Measurements from ENCODE around the gene SLC25A21. TPM values are rescaled to one million over a fixed set of nuclear protein-coding genes. Genes with fewer than 3 reads are reported as not detected.

The SLC25A21 gene
- total RNA-seq, 2 donors from 2014 or later, result not detected

DNA sequence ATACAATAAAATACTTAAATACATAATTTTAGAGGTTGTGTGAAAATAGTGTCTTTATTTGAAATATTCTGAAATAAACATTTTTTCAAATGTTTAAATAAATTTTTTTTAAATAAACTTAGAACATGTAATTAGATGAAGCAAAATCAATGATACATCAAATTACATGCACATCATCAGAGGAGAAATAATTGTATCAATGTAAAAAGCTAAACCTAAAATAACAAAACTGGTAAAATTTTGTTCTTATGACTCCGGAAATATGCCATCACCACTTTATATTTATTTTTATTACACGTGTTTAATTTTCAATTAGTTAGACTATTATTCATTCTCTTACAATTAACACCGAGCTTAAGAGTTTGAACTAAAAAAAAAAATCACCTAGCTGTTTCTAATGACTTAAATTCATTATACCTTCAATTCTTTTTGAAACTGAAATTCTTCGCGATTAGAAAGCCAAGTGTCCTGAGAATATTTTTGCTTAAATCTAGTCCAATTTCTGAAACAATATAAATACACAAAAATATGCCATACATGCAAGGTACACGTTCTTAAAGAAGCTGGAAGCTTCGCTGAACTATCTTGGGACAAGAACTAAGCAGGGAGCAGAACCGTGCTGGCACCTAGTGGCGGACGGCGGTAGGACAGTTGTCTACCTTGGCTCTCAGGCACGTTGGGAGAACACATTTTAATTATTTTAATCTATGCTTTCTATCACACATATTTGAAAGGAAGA lies 230.5 kb downstream of the SLC25A21 start:
- Mint-ChIP-seq H3K9me3 (no peaks in the 10 kb centered on the region), H3K36me3 (ENCODE audit: insufficient read depth in 2 of 2) (no peaks in the 10 kb centered on the region), H3K4me1 (ENCODE audit: low read depth) (no peaks in the 10 kb centered on the region), H3K27me3 (ENCODE audit: low read depth) (no peaks in the 10 kb centered on the region), H3K4me3 (no peak overlapping the region), H3K27ac (no peak overlapping the region)
- ATAC-seq (replicated peaks in 1 of 2), result peak in 1 of 2 donors; percentile 53
- DNase-seq, result peak; percentile 48 to 62

DNA sequence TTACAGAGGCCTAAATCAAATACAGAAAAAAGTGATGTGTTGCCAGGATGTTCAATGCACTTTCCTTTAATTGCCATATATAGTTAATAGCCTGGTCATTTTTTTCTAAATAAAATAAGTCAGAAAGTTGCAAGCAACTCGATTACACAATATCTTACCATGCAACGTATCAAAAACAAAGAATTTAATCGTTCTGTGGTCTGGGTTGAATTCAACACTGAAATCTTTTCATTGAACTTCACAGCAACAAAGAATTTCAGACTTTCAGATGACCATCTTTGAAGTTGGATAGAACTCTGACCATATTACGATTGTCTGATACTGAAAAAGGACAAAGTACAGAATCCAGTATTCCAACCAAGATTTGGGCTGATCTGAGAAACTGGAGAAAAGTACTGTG lies 231.9 kb downstream of the SLC25A21 start:
- Mint-ChIP-seq H3K27ac (no peak overlapping the region), H3K36me3 (ENCODE audit: insufficient read depth in 2 of 2) (no peaks in the 10 kb centered on the region), H3K9me3 (no peaks in the 10 kb centered on the region), H3K27me3 (ENCODE audit: low read depth) (no peaks in the 10 kb centered on the region), H3K4me1 (ENCODE audit: low read depth) (no peaks in the 10 kb centered on the region), H3K4me3 (no peak overlapping the region)
- ATAC-seq (replicated peaks in 1 of 2) (no peak), DNase-seq (no peak)

DNA sequence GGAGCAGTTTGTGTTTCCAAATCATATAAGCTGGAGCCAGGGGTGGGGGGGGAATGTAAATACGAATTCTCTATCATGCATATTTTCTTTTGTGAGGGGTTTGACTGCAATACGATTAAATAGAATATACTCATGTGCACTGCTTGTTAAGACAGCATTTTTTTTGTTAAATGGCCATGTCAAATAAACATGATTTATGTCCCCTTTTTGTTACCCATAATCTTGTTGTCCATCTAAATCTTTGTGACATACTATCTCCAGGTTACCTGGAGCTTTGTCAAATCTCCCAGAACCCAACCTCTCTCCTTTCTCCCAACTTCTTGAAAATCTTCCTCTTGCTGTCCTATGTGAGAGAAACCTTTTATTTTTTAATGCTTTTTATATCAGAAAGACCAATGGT lies 233.1 kb downstream of the SLC25A21 start:
- H3K27ac Mint-ChIP-seq, result no peak overlapping the region
- H3K4me1 Mint-ChIP-seq (ENCODE audit: low read depth), result no peaks in the 10 kb centered on the region
- no peaks in the 10 kb centered on the region for H3K36me3 Mint-ChIP-seq (ENCODE audit: insufficient read depth in 2 of 2)
- no peak for ATAC-seq (replicated peaks in 1 of 2)
- H3K4me3 Mint-ChIP-seq, result no peak overlapping the region
- no peaks in the 10 kb centered on the region for H3K27me3 Mint-ChIP-seq (ENCODE audit: low read depth)
- H3K9me3 Mint-ChIP-seq, result no peaks in the 10 kb centered on the region
- DNase-seq, result no peak

DNA sequence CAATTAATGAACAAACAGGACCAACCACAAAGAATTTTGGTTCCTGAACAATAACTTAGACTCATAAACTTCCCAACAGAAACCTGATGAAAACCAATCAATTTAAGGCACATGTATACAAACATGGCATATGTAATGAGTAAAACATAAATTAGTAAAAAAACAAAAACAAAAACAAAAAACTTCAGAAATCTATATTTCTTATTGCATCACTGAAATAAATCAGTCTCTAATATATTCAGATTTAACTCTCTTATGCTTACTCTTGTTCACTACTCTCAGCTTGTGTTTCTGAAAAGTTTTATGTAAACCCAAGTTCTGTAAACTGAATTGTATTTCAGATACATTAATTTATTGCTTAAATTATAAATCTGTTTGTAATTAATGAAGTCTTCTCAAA lies 233.7 kb downstream of the SLC25A21 start:
- DNase-seq (no peak), ATAC-seq (replicated peaks in 1 of 2) (no peak)
- H3K27me3 Mint-ChIP-seq (ENCODE audit: low read depth), result no peaks in the 10 kb centered on the region
- no peak overlapping the region for H3K27ac Mint-ChIP-seq
- no peaks in the 10 kb centered on the region for H3K36me3 Mint-ChIP-seq (ENCODE audit: insufficient read depth in 2 of 2)
- H3K4me3 Mint-ChIP-seq, result no peak overlapping the region
- H3K9me3 Mint-ChIP-seq, result no peaks in the 10 kb centered on the region
- H3K4me1 Mint-ChIP-seq (ENCODE audit: low read depth), result no peaks in the 10 kb centered on the region

DNA sequence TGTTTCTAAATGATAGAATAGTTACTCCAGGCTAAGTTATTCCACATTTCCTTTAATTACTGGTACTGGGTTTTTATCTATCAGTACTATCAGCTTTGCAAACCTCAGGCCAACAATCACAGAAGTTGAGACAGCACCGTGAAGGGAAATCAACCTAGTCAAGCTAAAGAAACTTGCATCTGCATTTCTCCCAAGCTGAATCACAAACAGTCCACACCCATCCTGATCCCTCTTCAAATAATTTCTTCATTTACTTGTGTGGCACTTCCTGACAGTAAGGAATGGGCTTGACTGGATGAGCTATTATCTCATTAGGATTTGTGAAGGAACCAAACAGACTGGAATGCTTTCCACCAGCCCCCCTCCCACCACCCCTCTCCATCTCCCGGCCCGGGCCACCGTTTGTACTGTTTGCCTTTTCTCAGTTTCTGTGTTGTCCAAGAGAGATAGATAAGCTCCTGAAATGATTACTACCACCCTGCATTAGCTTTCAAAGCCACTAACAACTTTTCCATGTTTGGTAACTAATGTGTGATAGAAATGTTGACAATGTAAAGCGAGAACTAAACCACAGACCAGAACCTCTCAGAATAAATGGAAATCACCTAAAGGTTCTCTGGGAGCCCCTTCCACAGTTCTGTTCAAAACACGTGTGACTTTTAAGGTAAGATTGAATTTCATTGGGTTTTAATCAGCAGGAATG lies 236.3 kb downstream of the SLC25A21 start:
- ATAC-seq (replicated peaks in 1 of 2), result no peak
- no peak for DNase-seq
- H3K36me3 Mint-ChIP-seq (ENCODE audit: insufficient read depth in 2 of 2), result no peaks in the 10 kb centered on the region
- peaks cover 3 to 4% of the 10 kb centered on the region in 2 donors for H3K9me3 Mint-ChIP-seq
- no peaks in the 10 kb centered on the region for H3K27me3 Mint-ChIP-seq (ENCODE audit: low read depth)
- no peaks in the 10 kb centered on the region for H3K4me1 Mint-ChIP-seq (ENCODE audit: low read depth)
- no peak overlapping the region for H3K27ac Mint-ChIP-seq
- H3K4me3 Mint-ChIP-seq, result no peak overlapping the region

DNA sequence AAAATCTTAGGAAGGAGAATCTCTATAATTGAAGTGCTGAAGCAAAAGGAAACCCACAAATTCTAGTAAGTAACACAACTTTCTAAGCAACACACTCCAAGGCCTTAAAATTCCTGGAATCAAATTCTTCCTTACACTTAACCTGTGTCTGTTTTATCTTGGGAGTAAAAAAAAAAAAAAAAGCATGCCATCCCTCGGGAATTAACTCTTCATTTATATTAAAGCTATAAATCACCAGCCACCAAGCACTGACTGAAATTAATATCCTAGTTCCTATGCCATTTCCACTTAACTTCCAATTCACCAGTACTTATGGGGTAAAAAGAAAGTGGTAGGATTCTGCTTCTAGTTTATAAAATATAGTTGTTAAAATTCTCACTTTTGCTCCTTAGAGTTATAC lies 238.1 kb downstream of the SLC25A21 start:
- no peak for ATAC-seq (replicated peaks in 1 of 2)
- no peaks in the 10 kb centered on the region for H3K27me3 Mint-ChIP-seq (ENCODE audit: low read depth)
- H3K4me3 Mint-ChIP-seq, result no peak overlapping the region

DNA sequence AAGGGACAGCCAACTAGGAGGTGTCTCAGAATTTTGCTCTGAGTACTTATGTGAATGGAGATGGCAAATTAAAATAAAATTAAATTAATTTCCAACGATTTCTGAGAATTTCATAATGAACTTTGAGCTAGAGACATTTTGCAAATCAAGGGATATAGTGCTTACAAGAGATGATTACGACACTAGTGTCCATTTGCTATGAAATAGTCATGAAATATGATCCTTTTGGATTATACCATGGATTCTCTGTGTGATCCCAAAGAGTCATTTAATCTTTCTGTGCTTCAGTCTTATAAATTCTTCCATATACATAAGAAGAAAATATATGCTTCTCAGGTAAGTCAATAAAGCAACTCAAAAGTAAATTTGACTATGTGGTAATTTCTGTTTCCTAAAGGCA lies 240.6 kb downstream of the SLC25A21 start:
- Mint-ChIP-seq H3K27me3 (ENCODE audit: low read depth) (no peaks in the 10 kb centered on the region), H3K4me3 (no peak overlapping the region), H3K9me3 (peaks cover 4 to 6% of the 10 kb centered on the region in 2 donors), H3K27ac (no peak overlapping the region), H3K4me1 (ENCODE audit: low read depth) (no peaks in the 10 kb centered on the region), H3K36me3 (ENCODE audit: insufficient read depth in 2 of 2) (no peaks in the 10 kb centered on the region)
- no peak for DNase-seq
- no peak for ATAC-seq (replicated peaks in 1 of 2)

More for the DNA sequence above, 238.1 kb downstream of the SLC25A21 start:
- no peak overlapping the region for H3K27ac Mint-ChIP-seq
- DNase-seq, result no peak
- H3K4me1 Mint-ChIP-seq (ENCODE audit: low read depth), result no peaks in the 10 kb centered on the region
- peaks cover 4 to 6% of the 10 kb centered on the region in 2 donors for H3K9me3 Mint-ChIP-seq
- H3K36me3 Mint-ChIP-seq (ENCODE audit: insufficient read depth in 2 of 2), result no peaks in the 10 kb centered on the region

DNA sequence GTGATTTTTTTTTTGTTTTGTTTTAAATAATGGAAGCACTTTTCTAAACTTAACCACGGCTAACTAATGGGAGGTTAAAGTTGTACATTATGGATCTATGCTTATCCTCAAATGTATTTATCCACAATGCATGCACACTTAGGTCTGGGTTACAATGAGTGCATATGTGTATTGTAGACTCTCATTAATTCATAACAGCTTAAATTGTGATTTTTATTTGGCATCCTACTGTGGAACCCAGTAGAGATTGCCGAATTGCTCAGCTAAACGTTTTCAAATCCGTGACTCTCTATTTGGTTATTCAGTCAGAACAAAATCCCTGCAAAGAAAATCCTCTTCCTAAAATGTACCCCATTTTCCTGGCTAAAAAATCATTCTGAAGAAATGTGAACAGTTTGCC lies 244.0 kb downstream of the SLC25A21 start:
- no peak overlapping the region for H3K27ac Mint-ChIP-seq
- ATAC-seq (replicated peaks in 1 of 2) (no peak), DNase-seq (no peak)
- H3K27me3 Mint-ChIP-seq (ENCODE audit: low read depth), result no peaks in the 10 kb centered on the region
- H3K9me3 Mint-ChIP-seq, result peaks cover 4 to 6% of the 10 kb centered on the region in 2 donors
- no peak overlapping the region for H3K4me3 Mint-ChIP-seq
- no peaks in the 10 kb centered on the region for H3K4me1 Mint-ChIP-seq (ENCODE audit: low read depth)
- no peaks in the 10 kb centered on the region for H3K36me3 Mint-ChIP-seq (ENCODE audit: insufficient read depth in 2 of 2)

DNA sequence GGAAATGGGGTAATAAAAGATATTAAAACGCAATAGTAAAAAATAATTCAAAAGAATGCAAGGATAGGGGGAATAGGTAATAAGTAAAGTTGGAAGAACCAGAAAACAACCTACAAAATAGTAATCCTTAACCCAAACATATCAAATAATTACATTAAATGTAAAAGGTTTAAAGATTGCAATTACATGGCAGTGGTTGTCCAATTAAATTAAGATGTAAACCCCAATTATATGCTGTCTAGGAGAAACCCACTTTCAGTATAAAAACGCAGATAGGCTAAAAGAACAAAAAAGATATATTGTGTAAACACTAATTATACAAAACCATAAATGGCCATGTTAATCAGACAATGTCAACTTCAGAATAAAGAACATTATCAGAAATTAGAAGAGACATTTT lies 247.3 kb downstream of the SLC25A21 start:
- DNase-seq, result no peak
- Mint-ChIP-seq H3K36me3 (ENCODE audit: insufficient read depth in 2 of 2) (no peaks in the 10 kb centered on the region), H3K4me1 (ENCODE audit: low read depth) (no peaks in the 10 kb centered on the region), H3K4me3 (no peak overlapping the region), H3K9me3 (peaks cover 0 to 1% of the 10 kb centered on the region in 2 donors), H3K27me3 (ENCODE audit: low read depth) (no peaks in the 10 kb centered on the region), H3K27ac (no peak overlapping the region)
- no peak for ATAC-seq (replicated peaks in 1 of 2)

DNA sequence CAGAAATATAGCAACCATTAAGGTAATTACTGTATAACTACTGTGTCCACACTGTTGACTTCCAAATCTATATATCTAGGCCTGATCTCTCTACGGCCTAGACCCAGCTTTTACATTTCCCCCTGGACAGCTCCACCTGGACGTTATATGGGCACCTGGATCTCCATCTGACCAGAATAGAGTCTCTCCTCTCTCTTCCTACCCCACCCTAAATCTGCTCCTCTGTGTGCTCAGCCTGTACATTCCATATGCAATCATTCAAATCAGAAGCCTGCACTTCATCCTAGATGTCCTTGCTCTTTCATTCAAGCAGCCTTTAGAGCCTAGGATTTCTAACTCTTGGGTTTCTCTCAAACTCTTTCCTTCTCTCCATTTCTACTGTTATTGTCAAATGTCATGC lies 255.7 kb downstream of the SLC25A21 start:
- DNase-seq (no peak), ATAC-seq (replicated peaks in 1 of 2) (no peak)
- Mint-ChIP-seq H3K27ac (no peak overlapping the region), H3K27me3 (ENCODE audit: low read depth) (no peaks in the 10 kb centered on the region), H3K4me1 (ENCODE audit: low read depth) (no peaks in the 10 kb centered on the region), H3K9me3 (no peaks in the 10 kb centered on the region), H3K36me3 (ENCODE audit: insufficient read depth in 2 of 2) (no peaks in the 10 kb centered on the region), H3K4me3 (no peak overlapping the region)

DNA sequence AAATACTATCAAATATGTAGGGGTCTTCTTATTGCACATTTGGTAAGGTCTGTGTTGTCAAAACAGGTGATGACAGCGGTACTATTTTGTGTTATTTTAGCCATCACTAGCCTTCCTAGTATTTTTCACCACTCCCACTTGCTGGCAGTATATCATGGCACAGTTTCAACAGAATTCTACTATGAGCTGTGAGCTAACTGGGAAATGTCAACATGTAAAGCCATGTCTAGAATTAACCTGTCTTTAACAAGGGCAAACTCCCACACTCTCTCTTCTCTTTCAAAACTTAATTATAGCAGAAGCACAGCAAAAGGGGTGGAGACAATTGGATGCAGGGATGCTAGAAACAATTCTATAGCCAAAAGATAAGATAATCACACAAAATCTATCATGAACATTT lies 257.3 kb downstream of the SLC25A21 start:
- Mint-ChIP-seq H3K4me1 (ENCODE audit: low read depth) (no peaks in the 10 kb centered on the region), H3K9me3 (no peaks in the 10 kb centered on the region), H3K27me3 (ENCODE audit: low read depth) (no peaks in the 10 kb centered on the region), H3K36me3 (ENCODE audit: insufficient read depth in 2 of 2) (no peaks in the 10 kb centered on the region), H3K4me3 (no peak overlapping the region), H3K27ac (no peak overlapping the region)
- ATAC-seq (replicated peaks in 1 of 2) (no peak), DNase-seq (no peak)

DNA sequence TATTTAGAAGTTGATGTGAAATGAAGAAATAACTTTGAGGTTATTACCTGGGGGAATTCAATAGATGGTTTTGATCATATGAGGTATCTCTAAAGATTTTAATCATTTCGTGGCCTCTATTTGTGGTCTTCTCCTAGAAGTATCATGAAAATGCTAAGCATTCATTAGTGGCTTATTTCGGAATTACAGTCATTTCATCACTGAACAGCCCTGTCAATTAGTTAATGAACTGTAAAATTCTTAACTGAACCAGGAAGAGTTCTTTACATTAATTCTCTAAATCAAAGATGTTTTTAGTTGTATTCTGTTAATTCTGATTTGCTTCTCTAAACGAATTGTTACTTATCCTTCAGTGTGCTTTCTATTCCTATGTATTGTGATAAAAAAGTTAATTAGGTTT lies 261.8 kb downstream of the SLC25A21 start:
- Mint-ChIP-seq H3K4me3 (no peak overlapping the region), H3K27ac (no peak overlapping the region), H3K9me3 (peaks cover 0 to 4% of the 10 kb centered on the region in 2 donors), H3K4me1 (ENCODE audit: low read depth) (no peaks in the 10 kb centered on the region), H3K36me3 (ENCODE audit: insufficient read depth in 2 of 2) (no peaks in the 10 kb centered on the region), H3K27me3 (ENCODE audit: low read depth) (no peaks in the 10 kb centered on the region)
- DNase-seq (no peak), ATAC-seq (replicated peaks in 1 of 2) (no peak)

DNA sequence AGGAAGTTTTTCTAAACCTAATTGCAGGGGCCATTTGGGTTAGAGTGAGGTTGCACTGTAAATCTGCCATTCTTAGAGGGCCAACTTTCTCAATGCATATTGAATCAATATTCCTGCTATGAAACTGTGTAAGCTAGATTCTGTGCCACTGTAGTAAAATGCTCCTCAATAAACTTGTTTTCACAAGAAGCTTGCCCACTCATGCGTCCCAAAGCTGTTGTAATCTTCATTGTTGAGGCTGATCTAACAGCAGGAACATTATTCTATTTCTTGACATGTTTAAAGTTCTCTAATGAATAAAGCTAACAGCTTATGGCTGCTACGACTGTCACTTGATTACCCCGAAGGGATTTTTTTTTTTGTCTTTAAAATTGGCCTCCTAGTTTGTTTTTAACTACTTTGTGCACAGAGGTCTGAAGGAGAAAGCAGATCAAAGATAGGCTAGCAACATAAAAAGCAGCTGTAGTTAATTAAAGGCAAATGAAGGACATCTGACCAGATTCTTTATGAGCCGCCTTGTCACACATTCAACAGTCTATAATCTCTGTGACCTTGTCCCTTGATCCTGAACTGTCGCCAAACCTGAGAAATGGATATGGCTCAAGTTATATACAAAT lies 267.0 kb downstream of the SLC25A21 start:
- no peaks in the 10 kb centered on the region for H3K36me3 Mint-ChIP-seq (ENCODE audit: insufficient read depth in 2 of 2)
- no peaks in the 10 kb centered on the region for H3K27me3 Mint-ChIP-seq (ENCODE audit: low read depth)
- no peak for ATAC-seq (replicated peaks in 1 of 2)
- H3K9me3 Mint-ChIP-seq, result peaks cover 0 to 6% of the 10 kb centered on the region in 2 donors
- no peak for DNase-seq
- H3K4me1 Mint-ChIP-seq (ENCODE audit: low read depth), result no peaks in the 10 kb centered on the region
- no peak overlapping the region for H3K4me3 Mint-ChIP-seq
- no peak overlapping the region for H3K27ac Mint-ChIP-seq
